Measurements from ENCODE around the gene ATG7.
"Not testable (repeated sequence)": the region's sequence is repeated elsewhere in the genome, so short reads cannot be mapped to it uniquely, and the experiment has no call there.

Gene ATG7

DNA sequence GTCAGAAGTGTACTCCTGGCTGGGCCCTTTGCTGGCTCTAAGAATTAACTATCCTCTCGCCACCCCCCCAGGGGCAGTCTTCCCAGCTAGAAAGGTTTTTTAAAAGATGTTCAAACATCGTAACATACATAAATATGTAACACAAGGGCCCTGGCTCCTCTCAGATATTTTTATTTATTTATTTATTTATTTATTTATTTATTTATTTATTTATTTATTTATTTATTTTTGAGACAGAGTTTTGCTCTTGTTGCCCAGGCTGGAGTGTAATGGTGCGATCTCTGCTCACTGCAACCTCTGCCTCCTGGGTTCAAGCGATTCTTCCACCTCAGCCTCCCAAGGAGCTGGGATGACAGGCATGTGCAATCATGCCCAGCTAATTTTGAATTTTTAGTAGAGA lies 190.5 kb downstream of the ATG7 start:
- not testable (repeated sequence) for DNase-seq (ENCODE audit: low read depth, low spot score)

DNA sequence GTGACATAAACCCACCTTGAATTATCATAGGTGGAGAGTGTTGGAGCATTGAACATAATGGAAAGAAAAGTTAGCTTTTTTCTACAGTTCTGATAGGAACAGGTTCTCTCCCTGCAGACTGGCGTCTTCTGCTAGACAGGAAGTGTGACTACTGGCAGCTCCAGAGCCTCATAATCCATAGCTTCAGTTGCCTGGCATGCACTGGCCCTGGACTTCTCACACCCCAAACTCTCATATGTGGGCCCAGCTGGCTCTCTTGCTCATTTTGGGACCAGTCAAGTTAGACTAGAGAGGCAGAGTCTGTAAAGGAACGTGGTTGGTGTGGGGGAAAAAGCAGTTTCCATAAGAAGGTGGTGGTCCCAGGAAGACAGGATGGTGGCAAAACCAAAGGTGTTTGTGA lies 191.4 kb downstream of the ATG7 start:
- DNase-seq (ENCODE audit: low read depth, low spot score) = no peak

- DNase-seq (ENCODE audit: low read depth, low spot score) = no peak
Measured at GRCh38 chr3:11464356-11464755, 192.2 kb downstream of the ATG7 start.

GRCh38 chr3:11465744-11466616 lies 193.8 kb downstream of the ATG7 start:
- DNase-seq (ENCODE audit: low read depth, low spot score) = no peak

DNA sequence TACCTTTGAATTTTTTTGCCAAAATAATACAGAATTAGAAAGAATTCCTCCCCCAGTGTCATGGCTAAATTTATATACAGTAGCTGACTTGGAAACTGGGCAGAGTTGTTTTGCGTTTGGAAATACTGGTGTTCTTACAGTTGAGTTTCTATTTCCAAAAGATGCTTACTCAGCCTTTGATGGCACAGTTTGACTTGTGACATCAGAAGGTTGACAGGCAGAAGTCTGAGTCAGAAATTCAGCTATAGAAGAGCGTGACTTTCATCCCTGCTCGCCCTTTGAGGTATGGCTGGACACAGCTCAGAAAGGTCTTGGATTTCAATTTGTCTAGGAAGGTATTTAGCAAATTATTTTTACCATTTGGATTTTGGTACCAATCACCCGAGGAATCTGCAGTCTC lies 195.7 kb downstream of the ATG7 start:
- no peak for DNase-seq (ENCODE audit: low read depth, low spot score)

GRCh38 chr3:11470031-11470853 lies 198.0 kb downstream of the ATG7 start:
- no peak for DNase-seq (ENCODE audit: low read depth, low spot score)

GRCh38 chr3:11475324-11475723 lies 203.1 kb downstream of the ATG7 start:
- no peak for DNase-seq (ENCODE audit: low read depth, low spot score)

DNA sequence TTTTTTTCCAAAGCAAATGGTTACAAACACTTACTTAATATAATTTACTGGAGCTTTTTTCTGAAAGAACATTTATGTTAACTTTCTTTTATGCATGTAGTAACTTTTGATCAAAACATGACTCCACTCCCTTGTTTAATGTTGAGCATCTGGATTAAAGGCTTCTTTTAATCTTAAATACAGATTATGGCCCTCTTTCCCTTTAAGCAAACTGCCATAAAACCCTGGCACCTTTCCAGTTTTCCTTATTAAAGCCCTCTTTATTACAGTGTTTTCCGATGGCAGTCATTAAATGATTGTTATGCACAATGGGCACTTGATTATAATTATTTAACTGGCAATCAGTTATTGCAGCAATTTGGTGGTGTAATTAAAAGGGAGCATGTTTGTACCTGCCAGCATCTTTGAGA lies 204.5 kb downstream of the ATG7 start:
- DNase-seq (ENCODE audit: low read depth, low spot score) = no peak

DNA sequence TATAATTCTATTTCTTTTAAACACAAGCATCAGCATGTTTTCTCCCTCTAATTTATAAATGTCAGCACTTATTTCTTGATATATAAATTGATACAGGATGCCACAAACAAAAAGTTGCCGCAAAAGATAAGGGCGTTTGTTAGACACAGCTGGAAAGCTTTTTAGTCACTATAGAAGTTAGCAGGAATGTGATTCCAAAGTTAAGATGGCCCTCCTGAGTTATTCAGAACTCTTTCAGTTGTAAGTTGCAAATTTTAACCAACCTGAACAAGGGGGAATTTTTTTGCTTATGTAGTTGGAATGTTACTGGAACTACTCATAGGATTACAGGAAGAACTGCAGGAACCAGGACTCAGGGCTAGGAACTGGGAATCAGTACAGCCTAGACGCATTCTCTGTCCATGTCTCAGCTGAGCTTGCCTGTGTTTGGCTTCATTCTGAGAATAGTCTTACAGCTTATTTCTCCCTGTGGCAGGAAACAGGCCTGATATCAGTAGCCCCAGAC lies 205.3 kb downstream of the ATG7 start:
- peak; percentile 26 for DNase-seq (ENCODE audit: low read depth, low spot score)

GRCh38 chr3:11478167-11478566 lies 206.0 kb downstream of the ATG7 start:
- no peak for DNase-seq (ENCODE audit: low read depth, low spot score)

DNA sequence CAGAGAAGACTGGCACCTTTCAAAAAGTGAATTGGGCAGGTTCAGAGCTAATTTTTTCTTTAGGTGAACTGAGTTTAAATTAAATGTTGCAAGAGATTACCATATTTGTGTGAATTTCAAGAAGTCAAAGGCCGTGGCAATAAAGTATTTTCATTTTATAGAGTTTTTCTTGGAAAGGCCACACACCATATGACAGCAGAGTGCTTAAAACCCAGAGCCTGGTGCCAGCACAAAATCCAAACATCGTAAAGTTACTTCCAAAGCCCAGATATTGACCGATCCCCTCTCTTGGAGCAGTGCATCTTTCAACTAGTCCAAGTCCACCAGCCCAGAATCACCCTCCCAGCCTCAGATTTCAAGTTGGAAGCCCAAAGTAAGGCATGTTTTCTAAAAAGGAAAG lies 207.0 kb downstream of the ATG7 start:
- DNase-seq (ENCODE audit: low read depth, low spot score) = no peak

GRCh38 chr3:11480663-11481298 lies 208.6 kb downstream of the ATG7 start:
- DNase-seq (ENCODE audit: low read depth, low spot score) = peak; percentile 85

- no peak for DNase-seq (ENCODE audit: low read depth, low spot score)
Measured at GRCh38 chr3:11481556-11481955, 209.4 kb downstream of the ATG7 start.

GRCh38 chr3:11482021-11482420 lies 209.8 kb downstream of the ATG7 start:
- no peak for DNase-seq (ENCODE audit: low read depth, low spot score)

DNA sequence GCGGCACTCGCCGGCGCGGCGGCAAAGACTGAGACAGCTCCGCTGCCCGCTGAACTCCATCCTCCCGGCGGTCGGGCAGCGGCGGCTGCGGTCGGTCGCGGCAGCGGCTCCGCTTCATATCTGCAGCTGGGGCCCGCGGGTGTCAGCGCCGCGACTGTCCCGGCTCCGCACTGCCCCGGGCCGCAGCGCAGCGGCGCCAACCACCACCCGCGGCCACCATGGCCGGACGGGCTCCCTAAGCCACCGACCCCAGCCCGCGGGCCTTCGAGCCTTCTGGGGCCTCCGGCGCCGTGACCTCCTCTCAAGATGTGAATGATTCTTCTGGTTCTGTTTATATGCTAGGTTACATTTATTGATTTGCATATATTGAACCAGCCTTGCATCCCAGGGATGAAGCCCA lies 216.2 kb downstream of the ATG7 start:
- not testable (repeated sequence) for DNase-seq (ENCODE audit: low read depth, low spot score)

DNA sequence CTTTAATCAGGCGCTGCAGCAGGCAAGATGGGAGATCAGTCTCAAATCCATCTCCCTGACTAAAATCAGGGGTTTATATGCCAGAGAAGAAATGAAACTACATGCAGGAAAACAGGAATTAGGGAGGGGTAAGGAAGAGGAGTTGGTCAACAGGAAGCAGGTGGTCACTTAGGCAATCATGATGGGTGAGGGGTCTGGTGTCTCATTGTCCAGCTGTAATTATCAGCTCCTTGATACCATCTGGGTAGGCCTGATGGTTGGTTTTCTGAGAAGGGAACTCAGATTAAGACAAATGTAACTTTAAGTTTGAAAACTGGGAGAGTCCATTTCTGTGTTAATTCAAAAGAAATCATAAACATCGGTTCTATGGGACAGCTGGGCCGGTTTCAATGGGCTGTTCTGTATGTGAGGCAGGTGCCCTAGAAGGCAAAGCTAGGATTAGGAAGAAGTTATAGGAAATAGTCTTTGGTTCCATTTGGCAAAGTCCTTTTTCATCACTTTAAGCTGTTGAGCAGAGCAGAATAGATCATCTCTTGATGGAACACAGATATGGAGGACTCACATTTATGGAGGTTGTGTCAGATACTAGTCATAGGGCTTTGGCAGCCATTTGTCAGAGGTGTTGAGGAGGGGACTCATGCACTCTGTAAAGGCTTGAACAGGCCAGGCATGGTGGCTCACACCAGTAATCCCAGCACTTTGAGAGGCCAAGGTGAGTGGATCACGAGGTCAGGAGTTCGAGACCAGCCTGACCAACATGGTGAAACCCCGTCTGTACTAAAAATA lies 222.1 kb downstream of the ATG7 start:
- no peak for DNase-seq (ENCODE audit: low read depth, low spot score)

DNA sequence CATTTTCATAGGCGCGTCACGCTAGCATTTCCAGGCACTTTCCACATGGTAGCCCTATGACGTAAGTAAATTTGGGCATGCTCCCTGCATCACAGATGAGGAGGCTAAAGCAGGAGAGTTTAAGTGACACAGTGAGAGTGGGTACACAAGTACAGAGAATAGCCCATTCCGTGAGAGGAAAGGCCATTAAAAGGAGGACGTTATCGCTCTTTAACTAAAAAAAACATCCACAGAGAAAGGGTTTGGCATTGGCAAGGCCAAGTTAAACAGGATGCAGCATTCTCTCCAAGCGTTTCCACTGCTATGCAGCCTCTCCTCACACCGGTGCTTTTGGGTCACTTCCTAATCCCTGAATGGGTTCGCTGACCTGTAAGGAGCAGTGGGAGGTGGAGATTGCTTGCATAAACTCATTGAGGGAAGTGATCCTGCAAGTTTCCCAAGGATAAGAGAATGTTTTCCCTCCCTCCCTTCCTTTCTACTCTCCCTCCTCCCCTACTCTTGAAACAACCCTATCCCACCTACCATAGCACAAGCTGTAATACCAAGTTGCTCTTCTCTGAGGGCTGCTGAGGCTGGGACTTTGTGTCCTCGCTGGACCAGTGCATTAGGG lies 223.9 kb downstream of the ATG7 start:
- no peak for DNase-seq (ENCODE audit: low read depth, low spot score)

GRCh38 chr3:11498177-11498576 lies 226.0 kb downstream of the ATG7 start:
- DNase-seq (ENCODE audit: low read depth, low spot score) = no peak

DNA sequence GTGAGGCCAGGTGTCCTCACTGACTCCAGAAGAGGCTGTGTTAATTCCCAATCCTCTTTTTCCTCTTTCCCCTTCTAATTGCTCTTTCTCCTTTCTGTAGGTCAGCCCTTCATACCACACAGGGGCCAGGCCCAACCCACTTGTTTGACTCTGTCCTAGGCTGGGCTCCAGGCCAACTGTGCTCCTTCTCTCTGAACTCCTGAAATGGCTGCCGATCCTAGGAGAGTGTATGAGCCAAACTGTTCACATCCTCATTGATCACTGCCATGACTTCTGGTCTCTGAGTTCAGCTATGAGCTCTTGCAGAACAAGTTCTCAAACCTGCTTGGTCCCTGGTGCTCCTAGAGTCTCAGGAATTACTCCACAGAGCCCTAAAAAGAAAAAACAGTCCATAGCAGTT lies 226.4 kb downstream of the ATG7 start:
- peak; percentile 47 for DNase-seq (ENCODE audit: low read depth, low spot score)

- no peak for DNase-seq (ENCODE audit: low read depth, low spot score)
Measured at GRCh38 chr3:11499144-11499543, 226.9 kb downstream of the ATG7 start.

- DNase-seq (ENCODE audit: low read depth, low spot score) = not testable (repeated sequence)
Measured at GRCh38 chr3:11502413-11502812, 230.2 kb downstream of the ATG7 start.
